GM19328 (cell line): ENCODE measurements around the gene SRPK2.
A peak's percentile ranks its signal among the peaks of the same experiment; 100 is the strongest.
"Not testable (repeated sequence)": the region's sequence is repeated elsewhere in the genome, so short reads cannot be mapped to it uniquely, and the experiment has no call there.

Experiments used
- ATAC-seq: cut with Tn5 transposase; IDR thresholded peaks from one replicate; pipeline ENCODE4 v1.9.1; 2021; ENCODE audit warnings: mild to moderate bottlenecking, moderate library complexity; ENCODE audit not compliant: unreplicated experiment

Gene SRPK2

GRCh38 chr7:105345003-105345402, 43.7 kb downstream of the SRPK2 start:
- no peak for ATAC-seq

- ATAC-seq: no peak
Observed at GRCh38 chr7:105339404-105340323, 49.1 kb downstream of the SRPK2 start.

DNA sequence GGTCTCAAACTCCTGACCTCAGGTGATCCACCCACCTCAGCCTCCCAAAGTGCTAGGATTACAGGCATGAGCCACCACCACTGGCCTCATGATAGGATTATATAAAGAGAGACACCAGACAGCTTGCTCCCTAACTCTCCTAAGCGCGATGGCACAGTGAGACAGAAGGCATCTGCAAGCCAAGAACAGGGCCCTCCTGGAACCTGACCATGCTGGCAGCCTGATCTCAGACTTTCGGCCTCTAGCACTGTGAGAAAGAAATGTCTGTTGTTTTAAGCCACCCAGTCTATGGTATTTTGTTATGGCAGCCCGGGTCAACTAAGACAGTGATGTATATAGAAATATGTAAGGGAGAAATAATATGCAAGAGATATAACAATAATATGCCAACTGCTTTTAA, 51.2 kb downstream of the SRPK2 start:
- ATAC-seq: no peak

DNA sequence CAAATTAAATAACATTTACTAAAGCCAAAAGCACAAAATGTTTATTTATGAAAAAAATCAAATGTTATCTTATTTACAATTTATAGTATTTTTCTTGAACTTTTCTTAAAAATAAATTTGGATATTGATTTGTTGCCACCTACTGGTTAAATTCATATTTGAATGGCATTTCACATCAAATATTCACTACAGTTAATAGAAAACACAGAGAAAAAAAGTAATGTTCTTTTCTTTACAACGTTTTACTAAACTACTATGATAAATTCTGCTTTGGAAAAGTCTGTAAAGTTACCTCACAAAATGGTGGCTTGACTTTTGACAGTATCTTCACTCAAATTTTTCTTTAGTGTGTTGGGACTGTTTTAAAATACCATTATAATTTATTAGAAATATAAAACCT, 52.7 kb downstream of the SRPK2 start:
- ATAC-seq: no peak

DNA sequence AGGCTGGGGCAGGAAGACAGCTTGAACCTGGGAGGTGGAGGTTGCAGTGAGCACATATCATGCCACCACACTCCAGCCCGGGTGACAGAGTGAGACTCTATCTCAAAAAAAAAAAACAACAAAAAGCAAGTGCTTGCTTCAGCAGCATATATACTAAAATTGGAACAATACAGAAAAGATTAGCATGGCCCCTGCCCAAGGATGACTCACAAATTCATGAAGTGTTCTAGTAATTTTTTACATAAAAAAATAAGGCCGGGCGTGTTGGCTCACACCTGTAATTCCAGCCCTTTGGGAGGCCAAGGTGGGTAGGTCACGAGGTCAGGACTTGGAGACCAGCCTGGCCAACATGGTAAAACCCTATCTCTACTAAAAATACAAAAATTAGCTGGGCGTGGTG, 56.1 kb downstream of the SRPK2 start:
- not testable (repeated sequence) for ATAC-seq

- no peak for ATAC-seq
Observed at GRCh38 chr7:105330526-105330925, 58.2 kb downstream of the SRPK2 start.

- ATAC-seq: no peak
Observed at GRCh38 chr7:105327201-105327600, 61.5 kb downstream of the SRPK2 start.

GRCh38 chr7:105325216-105325904, 63.4 kb downstream of the SRPK2 start:
- peak; percentile 62 for ATAC-seq

GRCh38 chr7:105324606-105325005, 64.1 kb downstream of the SRPK2 start:
- not testable (repeated sequence) for ATAC-seq

- ATAC-seq: no peak
Observed at GRCh38 chr7:105323366-105323765, 65.4 kb downstream of the SRPK2 start.

- ATAC-seq: no peak
Observed at GRCh38 chr7:105322655-105323277, 66.0 kb downstream of the SRPK2 start.

DNA sequence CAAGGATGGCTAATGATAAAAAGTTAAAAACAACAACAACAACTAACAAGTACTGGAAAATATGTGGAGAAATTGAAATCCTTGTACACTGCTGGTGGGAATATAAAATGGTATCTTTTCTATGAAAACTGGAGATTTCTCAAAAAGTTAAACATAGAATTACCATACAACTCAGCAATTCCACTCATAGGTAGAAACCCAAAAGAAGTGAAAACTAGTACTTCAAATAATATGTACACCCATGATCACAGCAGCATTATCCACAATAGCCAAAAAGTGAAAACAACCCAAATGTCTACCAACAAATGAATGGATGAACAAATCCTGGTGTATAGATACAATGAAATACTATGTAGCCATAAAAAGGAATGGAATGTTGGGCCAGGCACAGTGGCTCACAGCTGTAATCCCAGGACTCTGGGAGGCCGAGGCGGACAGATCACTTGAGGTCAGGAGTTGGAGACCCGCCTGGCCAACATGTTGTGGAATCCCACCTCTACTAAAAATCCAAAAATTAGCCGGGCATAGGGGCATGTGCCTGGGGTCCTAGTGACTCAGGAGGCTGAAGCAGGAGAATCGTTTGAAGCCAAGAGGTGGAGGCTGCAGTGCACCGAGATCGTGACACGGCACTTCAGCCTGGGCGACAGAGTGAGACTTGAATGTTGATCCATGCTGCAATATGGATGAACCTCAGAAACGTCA, 66.8 kb downstream of the SRPK2 start:
- no peak for ATAC-seq

DNA sequence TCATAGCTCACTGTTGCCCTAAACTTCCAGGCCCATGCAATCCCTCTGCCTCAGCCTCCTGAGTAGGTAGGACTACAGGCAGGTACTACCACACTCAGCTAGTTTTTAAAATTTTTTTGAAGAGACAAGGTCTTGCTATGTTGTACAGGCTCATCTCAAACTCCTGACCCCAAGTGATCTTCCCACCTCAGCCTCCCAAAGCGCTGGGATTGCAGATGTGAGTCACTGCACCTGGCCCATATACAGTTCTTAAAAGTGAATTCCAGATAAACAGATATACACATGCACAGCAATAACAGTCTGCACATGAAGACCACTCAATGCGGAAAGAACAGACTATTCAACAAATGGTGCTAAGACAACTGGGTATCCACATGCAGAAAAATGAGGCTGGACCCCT, 67.8 kb downstream of the SRPK2 start:
- no peak for ATAC-seq

- ATAC-seq: no peak
Observed at GRCh38 chr7:105319578-105319977, 69.1 kb downstream of the SRPK2 start.

DNA sequence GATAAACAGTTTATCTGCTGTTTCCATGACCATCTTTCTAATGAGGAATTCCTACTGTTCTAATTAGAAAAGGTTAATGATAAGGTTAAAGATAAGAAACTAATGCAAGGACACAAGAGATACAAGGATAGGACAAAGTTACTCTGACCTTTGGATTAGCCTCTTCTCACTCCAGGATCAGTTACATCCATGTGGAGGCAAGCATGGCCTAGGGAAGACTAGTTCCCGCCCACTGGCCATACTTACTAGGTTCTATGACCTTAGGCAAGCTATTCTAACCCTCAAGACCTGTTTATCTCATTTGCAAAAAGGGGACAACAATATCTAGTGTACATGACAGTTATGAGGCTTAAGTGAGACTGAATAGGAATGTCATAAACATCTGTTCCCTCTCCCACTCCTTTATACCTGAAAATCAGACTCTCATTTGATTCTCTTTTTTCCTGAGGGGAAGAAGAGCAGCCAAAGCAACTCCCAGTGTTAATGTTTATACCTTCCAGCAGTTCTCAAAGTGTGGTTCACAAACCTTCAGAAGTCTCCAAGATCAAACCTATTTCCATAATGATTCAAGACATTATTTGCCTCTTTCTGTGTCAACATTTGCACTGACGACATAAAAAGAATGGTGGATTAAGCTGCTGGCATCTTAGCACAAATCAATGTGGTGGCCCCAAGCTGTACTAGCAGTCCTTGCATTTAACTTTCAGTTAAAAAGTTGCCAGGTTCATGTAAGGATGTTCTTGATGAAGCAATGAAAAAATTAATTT, 72.0 kb downstream of the SRPK2 start:
- ATAC-seq: no peak

DNA sequence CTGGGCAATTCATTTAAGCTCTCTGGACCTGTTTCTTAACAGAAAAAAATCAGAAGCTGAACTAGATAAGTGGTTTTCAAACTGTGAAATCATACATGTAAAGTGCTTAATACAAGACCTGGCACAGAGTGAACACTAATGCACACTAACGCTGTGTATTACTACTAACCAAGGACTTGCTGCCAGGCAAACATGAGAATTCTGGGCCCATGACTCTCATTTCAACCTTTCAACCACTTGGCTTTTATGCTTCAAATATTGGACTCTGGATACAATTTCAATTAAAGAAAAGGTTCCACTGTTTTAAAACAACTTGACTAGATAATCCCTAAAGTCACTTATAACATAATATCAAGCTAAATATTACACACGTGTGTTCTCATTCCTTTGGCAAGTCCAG, 73.4 kb downstream of the SRPK2 start:
- no peak for ATAC-seq

DNA sequence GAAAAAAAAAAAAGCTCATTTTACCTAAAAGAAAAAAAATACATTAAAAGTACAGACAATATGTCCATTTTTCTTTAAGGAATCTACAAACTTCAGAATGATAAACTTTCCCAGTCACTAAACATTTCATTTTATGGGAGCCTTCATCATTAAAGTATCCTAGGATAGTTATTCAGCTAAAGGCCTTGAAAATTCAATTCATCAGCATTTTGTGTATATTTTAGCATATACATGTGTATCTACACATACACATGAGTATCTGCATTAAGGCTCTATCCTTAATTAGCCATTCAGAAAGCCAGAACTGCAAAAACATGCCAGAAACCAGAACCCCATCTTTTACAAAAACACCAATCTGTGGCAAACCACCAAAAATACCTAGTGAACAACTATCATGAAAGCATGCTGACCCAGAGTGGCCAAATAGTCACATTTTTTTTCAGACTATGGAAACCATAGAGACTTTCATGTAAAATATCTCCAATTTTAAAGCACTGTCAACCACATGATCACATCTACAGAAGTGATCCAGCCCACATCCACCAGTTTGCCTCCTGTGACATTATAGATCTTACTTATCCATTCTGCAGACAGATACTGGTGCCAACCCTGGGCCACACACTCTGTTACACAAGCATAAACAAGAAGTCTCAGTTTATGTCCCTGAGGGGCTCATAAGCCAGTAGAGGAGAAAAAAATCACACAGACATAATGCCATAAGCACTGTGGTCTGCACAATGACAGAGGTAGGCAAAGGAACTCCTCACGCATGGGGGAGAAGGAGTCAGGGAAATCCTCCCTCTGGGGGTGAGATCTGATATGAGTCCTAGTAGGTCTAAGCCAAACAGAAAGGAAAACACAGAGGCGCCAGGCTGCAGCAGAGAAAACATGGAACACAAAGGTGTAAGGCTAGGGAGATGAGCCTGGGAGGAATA, 79.2 kb downstream of the SRPK2 start:
- no peak for ATAC-seq

GRCh38 chr7:105307163-105307672, 81.5 kb downstream of the SRPK2 start:
- ATAC-seq: no peak

DNA sequence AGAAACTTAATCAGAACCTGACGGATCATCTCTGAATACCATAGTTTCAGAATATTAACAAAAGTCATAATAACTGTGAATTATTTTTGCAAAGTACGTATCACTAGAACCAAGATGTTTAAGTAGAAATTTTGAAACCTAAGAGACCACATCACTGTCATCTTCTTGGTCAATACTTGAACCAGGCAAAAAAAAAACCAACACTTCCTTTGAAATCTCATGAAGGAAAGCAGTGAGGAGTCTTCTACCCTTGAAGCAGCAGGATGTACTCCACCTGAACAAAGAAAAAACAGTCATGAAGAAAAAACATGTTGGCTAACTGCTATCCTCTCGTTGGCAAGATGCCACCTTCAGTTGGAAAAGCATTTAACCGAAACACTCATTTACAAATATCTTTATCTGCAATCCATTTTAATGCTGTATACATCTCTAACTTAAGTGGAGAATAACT, 82.4 kb downstream of the SRPK2 start:
- no peak for ATAC-seq
